ENCODE data around the gene DSCAML1. TPM values are rescaled to one million over a fixed set of nuclear protein-coding genes. Genes with fewer than 3 reads are reported as not detected.
"Not testable (repeated sequence)": the region's sequence is repeated elsewhere in the genome, so short reads cannot be mapped to it uniquely, and the experiment has no call there.

DSCAML1 gene
- total RNA-seq, 1 experiment from 2014 or later = not detected

DNA sequence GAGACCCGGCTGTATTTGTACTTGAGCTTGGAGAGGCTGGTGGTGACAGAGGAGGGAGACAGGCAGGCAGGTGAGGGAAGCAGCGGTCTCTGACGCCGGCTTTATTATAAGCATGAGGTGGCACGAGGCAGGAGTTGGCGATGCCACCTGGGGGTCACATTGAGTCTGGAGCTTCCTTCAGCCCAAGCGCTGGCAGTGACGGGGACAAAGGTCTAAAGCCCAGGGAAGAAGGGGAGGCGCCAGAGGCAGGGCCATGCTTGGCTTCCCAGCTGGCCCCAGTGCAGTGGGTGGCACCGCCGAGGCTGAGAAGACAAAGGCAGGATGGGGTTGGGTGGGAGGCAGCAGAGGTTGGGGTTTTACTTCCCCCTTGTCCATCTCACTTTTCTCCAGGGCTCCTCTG, 23.1 kb upstream of the DSCAML1 start:
- no peak for DNase-seq (ENCODE audit: extremely low read depth, low read depth)

DNA sequence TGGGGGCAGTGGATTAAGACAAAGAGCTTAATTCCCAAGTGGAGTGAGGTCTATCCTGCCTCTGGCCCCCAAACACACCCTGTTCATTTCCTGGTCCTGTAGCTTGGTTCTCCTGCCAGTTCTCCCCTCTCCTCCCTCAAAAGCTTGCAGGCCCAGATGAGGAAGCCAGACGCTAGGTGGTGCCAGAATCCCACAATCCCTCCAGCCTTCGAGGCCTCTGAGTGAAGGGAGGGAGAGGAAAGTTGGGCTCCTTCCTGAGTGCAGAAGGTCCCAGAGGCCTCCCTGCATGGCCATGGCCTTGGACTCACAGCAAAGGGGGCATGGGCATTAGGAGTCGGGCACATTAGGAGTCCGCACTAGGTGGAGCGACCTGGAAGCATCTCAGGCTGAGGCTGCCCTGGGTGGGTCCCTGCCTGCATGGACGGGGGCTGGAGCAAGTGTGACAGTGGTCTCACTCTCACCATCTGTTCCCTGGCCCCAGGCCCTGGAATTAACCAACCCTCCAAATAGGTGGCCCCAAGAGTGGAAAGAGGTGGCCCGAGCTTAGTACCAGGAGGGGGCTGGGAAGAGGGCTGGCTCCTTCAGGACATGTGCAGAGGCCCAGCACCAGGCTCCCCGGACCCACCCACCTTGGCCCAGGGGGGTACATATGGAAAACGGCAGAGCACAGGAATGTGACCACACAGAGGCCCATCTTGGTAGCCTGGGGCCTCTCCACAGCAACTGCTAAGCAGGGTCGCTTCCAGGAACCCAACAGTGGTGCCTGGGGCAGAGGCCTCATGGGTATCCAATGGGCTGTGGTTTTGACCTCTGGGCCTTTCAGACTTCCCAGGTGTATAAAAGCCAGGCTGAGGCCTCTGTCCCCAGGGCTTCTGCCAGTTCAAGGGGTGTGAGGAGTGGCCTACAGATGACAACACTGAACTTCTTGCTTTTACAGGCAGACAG, 22.4 kb upstream of the DSCAML1 start:
- peak; percentile 47 for DNase-seq (ENCODE audit: extremely low read depth, low read depth)

DNA sequence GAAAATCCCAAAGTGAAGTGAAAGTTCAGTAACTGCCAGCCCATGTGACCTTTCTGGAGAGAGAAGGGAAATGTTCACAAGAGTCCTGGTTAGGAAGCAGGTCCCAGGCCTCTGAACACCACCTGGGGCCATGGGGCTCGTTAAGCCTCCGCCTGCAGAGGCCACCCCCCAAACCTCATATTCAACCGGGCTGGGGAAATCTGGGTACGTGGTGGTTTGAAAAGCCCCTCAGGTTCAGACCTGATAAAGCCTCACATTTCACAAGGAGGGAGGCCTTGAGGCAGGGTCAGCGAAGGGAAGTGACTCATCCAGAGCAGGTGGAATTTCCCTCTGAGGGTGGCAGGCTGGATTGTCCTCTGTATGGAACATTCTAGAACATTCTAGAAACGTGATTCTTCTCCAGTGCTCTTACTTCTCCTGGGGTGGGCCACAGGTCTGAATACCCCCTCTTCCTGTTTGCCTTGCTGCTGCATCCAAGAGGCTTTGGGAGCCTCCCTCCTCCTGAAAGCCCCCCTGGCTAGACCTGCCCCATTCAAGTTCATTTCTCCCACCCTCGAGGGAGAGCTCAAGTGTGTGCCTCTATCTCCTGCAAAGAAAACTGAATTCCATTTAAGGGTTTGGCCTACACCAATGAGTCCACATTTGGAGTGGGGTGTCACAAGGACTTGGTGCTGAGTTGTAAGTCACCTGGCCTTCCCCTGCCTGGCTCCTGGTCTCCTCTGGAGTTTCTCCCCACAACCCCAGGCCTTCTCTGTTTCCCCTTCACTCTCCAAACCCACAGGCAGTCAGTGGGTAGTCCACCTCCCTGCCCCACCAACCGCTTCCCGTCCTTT, 21.2 kb upstream of the DSCAML1 start:
- no peak for DNase-seq (ENCODE audit: extremely low read depth, low read depth)

DNA sequence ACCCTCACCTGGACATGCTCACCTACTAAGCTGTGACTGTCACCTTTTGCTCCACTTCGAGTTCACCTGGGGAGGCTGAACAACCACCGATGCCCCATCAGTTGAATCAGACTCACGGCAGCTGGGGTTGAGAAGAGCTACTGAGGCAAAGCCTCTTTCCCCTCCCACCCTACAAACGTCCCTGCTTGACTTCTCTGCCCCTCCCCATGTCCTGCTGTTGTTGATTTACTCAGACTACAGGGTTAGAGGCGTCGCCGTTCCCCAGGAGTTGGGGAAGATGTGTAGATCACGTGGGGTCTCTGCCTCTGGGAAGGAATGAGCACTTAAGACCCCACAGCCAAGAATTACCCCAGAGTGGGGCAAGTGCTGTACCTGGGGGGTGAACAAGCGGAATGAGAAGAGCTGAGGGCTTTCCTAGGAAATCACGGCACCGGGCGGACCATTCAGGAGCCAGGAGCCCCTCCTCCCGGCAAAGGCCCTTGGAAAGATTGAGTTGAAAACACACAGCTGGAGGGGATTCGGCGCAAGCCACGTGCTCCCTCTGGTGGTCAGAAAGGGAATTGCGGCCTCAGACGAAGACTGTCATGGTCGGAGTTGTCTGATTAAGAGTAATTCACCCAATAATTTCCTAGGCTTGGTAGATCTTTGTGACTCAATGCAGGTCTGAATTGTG, 20.5 kb upstream of the DSCAML1 start:
- peak; percentile 34 for DNase-seq (ENCODE audit: extremely low read depth, low read depth)

DNA sequence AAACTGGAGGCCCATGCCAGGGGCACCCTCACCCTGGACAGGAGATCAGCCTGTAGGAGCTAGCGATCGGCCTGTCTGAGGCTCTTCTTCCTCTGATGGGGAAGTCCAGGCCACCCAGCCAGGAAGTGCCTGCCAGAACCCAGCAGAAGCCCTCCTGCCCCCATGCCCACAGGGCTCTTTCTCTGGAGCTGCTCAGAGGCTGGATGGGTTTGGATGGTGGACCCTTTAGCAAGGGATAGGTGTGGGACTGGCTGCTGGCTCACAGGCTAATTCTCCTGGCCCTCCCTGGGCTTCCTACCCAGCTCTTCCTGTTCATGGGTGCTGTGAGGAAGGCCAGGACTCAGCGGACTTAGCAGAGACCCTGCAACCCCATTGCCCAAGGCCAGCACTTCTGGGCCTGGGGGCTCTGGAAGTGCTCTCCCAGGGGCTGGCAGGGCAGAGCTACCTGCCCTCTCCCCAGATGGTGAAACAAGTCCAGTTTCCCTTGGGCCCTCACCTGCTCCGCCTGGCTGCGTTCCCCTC, 19.9 kb upstream of the DSCAML1 start:
- no peak for DNase-seq (ENCODE audit: extremely low read depth, low read depth)

DNA sequence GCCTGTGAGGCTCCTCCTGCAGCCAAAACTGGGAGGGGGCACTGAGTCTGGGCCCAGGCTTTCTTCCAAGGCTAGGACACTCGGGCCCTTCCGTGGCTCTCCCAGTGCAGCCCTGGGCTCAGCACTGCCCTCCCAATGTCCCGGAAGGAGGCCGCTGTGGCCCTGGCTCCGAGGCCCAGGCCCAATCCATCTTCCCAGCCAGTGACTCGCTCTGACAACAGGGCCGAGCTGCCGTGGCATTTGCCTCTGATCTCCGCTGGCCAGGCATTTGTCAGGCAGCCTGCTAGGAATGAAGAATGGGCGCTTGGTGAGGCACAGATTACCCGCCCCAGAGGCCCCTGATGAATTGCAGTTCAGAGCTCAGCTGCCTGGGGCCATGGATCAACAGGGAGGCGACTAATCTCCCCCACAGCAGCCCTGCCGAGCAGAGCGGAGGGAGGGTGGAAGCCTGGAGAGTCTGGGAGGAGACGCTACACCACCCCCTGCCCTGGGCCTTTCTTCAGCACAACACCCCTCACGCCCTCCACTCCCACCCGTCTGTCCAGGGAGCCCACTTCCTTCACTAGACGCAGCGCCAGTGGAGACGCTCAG, 19.2 kb upstream of the DSCAML1 start:
- DNase-seq (ENCODE audit: extremely low read depth, low read depth) = no peak

DNA sequence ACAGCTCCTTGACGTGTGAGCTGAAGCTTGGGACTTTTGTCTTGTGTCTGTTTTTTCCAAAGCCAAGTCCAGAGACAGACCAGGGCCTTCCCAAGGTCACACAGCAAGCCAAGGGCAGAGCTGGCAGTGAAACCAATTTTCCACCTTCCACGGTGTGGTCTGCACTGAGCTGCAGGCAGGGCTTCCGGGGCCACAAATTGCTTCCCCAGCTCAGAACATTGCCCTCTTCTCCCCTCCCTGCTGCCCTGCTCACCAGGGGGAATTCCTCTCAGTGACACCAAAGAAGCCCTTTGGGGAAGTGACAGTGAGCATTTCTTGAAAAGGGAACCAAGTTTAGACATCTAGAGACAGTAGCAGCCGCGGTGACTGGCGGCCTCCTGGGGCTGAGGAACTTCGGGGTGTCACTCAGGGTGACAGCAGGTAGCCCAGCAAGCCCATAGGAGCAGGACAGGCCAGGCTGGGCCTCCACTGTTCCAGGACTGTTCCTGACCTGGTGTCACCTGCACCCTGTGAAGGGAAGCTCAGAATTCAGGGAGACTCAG, 18.3 kb upstream of the DSCAML1 start:
- no peak for DNase-seq (ENCODE audit: extremely low read depth, low read depth)

DNA sequence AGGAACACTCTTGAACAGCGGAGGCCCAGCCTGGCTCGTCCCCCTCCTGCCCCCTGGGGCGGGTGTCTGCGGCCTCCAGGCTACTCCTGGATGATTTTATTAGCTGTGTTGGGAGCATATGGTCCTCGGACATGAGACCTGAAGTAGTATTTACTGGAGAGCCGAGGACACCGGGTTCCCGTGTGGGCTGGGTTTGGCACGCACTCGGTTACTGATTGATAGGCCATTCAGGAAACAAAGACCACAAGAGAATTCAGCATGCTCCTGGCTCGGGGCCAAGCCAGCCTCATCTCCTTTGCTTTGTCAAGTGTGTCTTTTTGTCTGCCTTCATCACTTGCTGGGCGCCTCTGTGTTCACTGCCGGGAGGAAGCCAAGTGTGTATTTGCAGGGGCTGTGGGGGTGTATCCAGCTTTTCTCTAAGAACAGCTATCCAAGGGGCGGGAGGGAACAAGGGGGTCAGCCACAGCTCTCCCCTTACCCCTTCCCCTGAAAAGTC, 17.8 kb upstream of the DSCAML1 start:
- no peak for DNase-seq (ENCODE audit: extremely low read depth, low read depth)

DNA sequence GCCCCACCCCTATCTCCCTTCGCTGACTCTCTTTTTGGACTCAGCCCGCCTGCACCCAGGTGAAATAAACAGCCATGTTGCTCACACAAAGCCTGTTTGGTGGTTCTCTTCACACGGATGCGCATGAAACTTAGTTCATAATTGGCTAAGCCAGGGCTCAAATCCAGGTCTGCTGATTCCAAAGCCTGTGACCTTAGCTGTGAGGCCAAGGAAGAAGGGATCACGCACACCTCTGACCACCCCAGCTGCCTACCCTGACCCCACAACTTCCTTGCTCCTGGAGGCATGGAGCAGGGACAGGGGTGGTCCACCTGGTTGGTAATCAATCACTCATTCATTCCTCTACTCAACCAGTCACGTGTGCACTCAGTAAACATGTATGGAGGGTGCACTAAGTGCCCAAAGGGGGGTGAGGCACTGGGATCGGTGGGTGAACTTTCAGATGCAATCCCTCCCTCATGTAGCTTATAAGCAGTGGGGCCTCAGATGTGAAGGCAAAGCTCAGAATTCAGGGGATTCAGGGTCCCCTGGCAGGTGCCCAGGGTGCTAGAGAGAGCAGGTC, 17.3 kb upstream of the DSCAML1 start:
- DNase-seq (ENCODE audit: extremely low read depth, low read depth) = no peak

DNA sequence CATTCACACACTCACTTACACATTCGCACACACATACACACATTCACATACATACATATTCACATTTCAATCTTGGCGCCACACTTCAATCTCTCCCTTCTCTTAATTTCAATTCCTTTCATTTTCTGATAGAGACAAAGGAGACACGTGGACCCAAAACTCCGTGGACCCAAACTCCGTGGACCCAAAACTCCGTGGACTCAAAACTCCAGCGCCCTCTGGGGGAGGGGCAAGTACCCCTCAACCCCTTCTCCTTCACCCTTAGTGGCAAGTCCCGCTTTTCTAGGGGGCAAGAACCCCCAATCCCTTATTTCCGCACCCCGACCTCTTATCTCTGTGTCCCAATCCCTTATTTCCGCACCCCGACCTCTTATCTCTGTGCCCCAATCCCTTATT, 13.0 kb upstream of the DSCAML1 start:
- not testable (repeated sequence) for DNase-seq (ENCODE audit: extremely low read depth, low read depth)

DNA sequence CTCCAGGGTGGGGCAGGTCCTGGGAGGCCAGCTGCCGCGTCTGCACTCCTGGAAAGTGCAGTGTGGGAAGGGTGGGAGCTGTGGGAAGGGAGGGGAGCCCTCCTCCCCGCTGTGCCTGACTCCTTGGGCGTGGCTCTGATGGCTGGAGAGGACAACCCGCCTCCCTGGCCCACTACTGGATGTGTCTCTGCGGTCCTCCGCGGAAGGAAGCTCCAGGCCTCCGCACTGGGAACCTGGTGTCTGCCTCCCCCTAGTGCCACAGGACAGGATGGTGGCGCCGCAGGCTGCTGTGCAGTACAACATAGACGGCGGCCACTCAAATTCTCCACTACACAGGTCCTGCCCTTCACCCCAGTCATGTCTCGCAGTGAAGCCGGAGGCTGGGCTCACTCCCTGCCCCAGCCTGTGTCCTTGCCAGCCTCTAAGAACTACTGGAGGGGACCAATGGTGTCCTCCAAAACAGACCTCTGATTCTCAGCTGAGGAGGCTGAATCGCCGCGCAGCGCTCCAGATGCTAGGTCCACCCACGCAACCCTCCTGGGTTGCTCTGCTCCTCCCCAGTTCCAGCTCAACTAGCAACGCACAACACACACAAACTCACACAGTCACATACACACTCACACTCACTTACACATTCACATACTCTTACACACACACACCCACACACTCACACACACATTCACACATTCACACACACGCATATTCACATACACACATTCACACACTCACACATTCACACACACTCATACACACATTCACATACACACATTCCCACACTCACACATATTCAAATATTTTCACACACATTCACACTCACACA, 12.4 kb upstream of the DSCAML1 start:
- peak; percentile 45 for DNase-seq (ENCODE audit: extremely low read depth, low read depth)

DNA sequence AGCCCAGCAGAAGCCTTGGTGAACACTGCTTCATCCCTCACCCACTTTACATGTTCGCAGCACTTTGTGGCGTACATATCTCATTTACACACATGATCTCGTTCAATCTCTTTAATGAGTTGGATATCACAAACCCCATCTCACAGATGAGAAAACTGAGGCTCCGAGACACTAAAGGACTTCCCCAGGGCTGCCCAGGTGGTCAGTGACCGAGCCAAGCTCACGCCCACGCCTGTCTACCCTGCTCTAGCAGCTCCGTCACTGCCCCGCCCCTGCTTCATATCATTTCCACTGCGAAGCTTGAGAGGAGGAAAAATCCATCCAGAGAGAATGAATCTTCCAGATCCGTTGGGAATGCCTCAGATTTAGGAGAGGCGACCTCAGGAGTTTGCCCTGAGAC, 11.8 kb upstream of the DSCAML1 start:
- DNase-seq (ENCODE audit: extremely low read depth, low read depth) = no peak

DNA sequence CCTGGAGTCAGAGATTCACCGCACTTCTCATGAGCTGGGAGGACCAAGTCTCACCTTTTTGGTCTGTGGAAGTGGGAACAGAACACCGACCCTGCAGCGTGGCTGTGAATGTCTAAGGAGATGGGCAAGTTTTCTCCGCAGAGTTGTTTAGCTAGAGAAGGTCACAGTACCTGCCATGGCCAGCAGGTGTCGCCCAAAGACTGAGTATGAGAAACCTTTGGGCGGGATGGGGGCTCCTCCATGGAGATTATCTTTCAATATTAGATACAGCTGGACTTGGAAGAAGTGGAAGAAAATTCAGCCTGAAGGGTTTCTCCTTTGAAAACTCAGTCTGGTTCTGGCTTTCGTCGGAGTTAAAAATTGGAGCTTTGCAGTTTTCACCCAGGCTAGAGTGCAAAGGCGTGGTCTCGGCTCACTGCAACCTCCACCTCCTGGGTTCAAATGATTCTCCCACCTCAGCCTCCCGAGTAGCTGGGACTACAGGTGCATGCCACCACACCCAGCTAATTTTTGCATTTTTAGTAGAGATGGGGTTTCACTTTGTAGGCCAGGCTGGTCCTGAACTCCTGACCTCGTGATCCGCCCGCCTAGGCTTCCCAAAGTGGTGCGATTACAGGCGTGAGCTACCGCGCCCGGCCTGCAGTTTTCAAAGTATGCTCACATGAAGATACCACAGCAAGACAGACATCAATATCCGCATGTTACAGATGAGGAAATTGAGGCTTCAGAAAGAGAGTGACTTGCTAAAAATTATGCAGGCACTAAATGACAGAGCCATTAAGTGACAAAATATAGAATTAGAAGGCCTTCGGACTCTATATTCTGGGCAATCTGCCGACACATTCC, 10.7 kb upstream of the DSCAML1 start:
- peak; percentile 57 for DNase-seq (ENCODE audit: extremely low read depth, low read depth)

DNA sequence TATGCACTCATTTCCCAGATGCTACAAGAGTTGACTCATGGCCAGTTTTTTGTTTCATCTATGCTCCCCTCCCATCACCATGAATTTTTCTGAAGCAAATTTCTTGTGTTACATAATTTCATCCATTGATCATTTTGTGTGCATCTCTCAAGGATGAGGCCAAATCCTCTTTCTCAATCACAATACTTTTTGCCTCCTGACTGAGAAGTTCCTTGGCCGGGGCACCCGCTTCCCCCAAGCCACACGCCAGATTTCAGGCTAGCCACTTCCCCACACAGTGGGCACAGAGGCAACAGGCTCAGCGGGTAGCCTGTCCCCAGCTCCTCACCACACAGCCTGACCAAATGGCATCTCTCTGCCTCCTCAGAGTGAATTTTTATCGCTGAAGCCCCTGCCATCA, 9.8 kb upstream of the DSCAML1 start:
- no peak for DNase-seq (ENCODE audit: extremely low read depth, low read depth)

DNA sequence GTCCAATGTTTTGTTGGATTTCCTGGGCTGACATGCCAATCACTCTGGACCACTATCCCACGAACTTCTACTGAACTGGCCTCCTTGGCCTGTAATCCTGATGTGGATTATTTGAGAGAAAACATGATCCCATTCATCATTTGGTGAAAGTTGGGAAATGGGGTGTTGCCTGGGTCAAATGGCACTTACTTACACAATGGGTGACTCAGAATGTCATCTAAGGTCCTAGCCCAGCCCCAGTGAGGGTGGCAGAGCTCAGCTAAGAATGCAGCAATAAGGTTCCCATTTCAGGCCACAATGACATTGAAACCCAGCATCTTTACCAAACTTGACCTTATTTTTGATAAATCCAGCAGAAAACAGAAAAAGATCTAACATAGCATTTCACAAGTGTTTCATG, 8.0 kb upstream of the DSCAML1 start:
- no peak for DNase-seq (ENCODE audit: extremely low read depth, low read depth)

DNA sequence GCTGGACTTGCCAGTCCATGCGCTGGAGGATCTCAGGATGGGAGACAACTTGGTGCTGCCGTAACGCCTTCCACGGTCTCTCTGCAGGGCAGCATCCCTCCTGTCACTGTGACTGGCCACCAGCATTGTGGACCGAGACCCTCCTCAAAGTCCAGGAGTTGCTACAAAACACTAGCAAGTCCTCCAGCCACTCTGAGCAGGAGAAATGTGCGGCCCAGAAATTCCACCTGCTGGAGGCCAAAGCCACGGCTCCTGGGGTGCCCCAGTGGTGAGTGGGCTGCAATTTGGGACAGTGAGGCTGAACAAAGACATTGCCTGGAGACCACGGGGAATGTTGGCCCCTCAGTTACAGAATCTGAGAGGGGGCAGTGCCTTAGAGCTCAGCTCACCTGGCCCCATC, 6.9 kb upstream of the DSCAML1 start:
- DNase-seq (ENCODE audit: extremely low read depth, low read depth) = no peak

DNA sequence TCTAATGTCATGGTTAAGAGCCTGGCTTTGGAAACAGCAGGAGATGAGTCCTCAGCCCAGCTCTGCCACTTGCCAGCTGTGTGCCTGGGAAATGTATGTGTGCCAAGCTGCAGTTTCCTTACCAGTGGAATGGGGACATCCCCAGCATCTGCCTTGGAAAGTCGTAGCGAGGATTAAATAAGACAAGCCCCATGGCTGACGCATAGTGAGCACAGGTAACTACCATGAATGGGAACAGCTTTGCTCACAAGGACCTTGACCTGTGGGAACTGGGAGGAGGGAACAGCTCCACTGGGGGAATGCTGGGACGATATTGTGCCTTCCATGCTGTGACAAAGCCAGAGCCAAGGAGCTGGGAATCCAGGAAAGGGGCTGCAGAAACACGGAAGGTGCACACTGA, 2.6 kb upstream of the DSCAML1 start:
- no peak for DNase-seq (ENCODE audit: extremely low read depth, low read depth)

DNA sequence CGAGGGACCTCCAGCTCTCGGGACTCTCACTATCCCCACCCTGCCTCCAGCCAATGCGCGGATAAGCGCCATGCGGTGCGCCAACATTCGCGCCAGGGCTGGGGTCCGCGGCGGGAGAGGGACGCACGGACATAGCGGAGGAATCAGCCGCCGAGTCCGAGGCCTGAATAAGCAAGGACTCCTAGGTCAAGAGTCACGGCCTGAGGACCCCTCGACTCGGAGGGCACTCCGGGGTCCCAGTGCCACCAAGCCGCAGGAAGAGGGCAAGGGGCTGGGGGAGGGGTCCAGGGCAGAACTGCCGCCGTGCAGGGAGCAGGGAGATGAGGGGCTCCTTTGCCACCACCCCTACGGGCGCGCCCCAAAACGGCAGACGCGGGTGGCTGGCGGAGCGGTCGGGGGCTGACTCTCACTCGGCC, 552 bp downstream of the DSCAML1 start:
- DNase-seq (ENCODE audit: extremely low read depth, low read depth) = no peak

Measured in NCI-H460 (cell line).